T-helper 1 cell (primary cell): Measurements from ENCODE around the gene DIAPH1.
A peak's percentile ranks its signal among the peaks of the same experiment; 100 is the strongest.

Source experiments
- DNase-seq, 5 donors: peaks; one replicate each; pipeline ENCODE4 v3.0.0-alpha.2; 2012 to 2020

DIAPH1 gene

GRCh38 chr5:141517880-141518617 is 100.8 kb downstream of the DIAPH1 start:
- no peak for DNase-seq

- no peak for DNase-seq
Observed at GRCh38 chr5:141517312-141517711, 101.5 kb downstream of the DIAPH1 start.

- DNase-seq = no peak
Observed at GRCh38 chr5:141516672-141517025, 102.2 kb downstream of the DIAPH1 start.

GRCh38 chr5:141515946-141516671 is 102.7 kb downstream of the DIAPH1 start:
- no peak for DNase-seq

- DNase-seq = no peak
Observed at GRCh38 chr5:141515141-141515540, 103.7 kb downstream of the DIAPH1 start.

GRCh38 chr5:141514330-141515133 is 104.3 kb downstream of the DIAPH1 start:
- DNase-seq = peak in 1 of 5 donors; percentile 24

GRCh38 chr5:141513627-141514329 is 105.0 kb downstream of the DIAPH1 start:
- DNase-seq = peak in 2 of 5 donors; percentile 19 to 58

- DNase-seq = peak in 2 of 5 donors; percentile 10 to 48
Observed at GRCh38 chr5:141512911-141513626, 105.7 kb downstream of the DIAPH1 start.

GRCh38 chr5:141512390-141512910 is 106.3 kb downstream of the DIAPH1 start:
- DNase-seq = peak; percentile 66 to 85 (median 76)

GRCh38 chr5:141511771-141512325 is 107.0 kb downstream of the DIAPH1 start:
- no peak for DNase-seq

GRCh38 chr5:141510850-141511601 is 107.8 kb downstream of the DIAPH1 start:
- no peak for DNase-seq

- no peak for DNase-seq
Observed at GRCh38 chr5:141510160-141510559, 108.6 kb downstream of the DIAPH1 start.

GRCh38 chr5:141508798-141509611 is 109.8 kb downstream of the DIAPH1 start:
- DNase-seq = no peak

- no peak for DNase-seq
Observed at GRCh38 chr5:141508440-141508797, 110.4 kb downstream of the DIAPH1 start.

- DNase-seq = no peak
Observed at GRCh38 chr5:141507387-141508091, 111.3 kb downstream of the DIAPH1 start.

GRCh38 chr5:141506381-141507155 is 112.2 kb downstream of the DIAPH1 start:
- DNase-seq = no peak

GRCh38 chr5:141504216-141504615 is 114.6 kb downstream of the DIAPH1 start:
- DNase-seq = no peak

GRCh38 chr5:141503681-141504080 is 115.1 kb downstream of the DIAPH1 start:
- no peak for DNase-seq
